ENCODE measurements around the gene EIF3K.

Gene EIF3K

DNA sequence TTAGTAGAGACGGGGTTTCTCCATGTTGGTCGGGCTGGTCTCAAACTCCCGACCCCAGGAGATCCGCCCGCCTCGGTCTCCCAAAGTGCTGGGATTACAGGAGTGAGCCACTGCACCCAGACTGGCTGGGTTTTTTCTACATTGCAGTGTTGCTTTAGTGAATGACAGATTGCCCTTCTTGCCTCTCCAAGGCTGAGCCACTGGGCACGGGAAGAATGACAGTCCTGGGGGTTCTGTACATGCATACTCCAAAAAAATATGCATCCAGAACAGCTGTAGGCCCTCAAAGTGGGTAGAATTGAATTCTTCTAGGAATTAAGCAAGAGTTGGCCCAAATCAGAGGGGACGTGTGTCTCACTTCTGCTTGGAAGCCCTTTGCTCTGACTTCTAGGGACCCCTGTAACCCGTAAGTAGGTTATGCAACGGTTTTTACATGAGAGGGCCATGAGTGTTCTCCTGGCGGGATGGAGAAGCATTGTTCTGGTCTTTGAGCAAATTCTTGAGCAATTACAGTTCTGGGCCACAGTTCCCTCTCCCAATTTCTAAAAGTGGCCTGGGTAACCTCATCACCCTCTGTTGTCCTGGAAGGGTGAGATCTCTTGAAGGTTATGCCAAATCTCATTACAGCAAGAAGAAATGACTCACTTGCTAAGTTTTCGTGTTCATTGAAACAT lies 32.1 kb downstream of the EIF3K start:
- TF ChIP-seq, protein P1, sequence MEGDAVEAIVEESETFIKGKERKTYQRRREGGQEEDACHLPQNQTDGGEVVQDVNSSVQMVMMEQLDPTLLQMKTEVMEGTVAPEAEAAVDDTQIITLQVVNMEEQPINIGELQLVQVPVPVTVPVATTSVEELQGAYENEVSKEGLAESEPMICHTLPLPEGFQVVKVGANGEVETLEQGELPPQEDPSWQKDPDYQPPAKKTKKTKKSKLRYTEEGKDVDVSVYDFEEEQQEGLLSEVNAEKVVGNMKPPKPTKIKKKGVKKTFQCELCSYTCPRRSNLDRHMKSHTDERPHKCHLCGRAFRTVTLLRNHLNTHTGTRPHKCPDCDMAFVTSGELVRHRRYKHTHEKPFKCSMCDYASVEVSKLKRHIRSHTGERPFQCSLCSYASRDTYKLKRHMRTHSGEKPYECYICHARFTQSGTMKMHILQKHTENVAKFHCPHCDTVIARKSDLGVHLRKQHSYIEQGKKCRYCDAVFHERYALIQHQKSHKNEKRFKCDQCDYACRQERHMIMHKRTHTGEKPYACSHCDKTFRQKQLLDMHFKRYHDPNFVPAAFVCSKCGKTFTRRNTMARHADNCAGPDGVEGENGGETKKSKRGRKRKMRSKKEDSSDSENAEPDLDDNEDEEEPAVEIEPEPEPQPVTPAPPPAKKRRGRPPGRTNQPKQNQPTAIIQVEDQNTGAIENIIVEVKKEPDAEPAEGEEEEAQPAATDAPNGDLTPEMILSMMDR (conservative IDR thresholded peaks at IDR 0.05; ENCODE audit: low read length), result peak; percentile 28; the same call in 1 of the 2 replicates
- DNase-seq (ENCODE audit: low read depth), result peak; percentile 95
- peak overlapping the region; percentile 96 for H3K4me3 ChIP-seq (ENCODE audit: low read length)

GRCh38 chr19:38653028-38653571 lies 34.1 kb downstream of the EIF3K start:
- DNase-seq (ENCODE audit: low read depth), result peak; percentile 76
- peak overlapping the region; percentile 3; the same call in 1 of the 2 replicates for H3K4me3 ChIP-seq (ENCODE audit: low read length)

DNA sequence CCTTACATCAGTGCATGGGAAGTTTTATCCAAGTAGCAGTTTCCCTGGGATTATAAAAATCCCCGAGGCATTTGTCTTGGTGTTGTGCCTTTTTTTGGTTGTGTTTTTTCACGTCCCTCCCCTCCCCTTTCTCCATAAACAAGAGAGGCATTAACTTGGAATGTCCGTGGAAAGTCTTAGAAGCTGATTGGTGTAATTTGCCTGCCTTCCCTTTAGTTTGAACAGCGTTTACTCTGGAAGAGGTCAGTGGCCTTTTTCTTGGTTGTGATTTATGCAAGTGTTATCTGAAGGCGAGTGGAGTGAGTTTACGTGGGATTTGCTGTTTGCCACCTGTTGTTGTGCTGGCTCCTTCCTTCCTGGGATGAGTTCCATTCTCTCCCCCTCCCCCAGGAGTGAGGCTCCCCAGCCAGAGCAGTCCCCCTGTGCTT lies 35.7 kb downstream of the EIF3K start:
- TF ChIP-seq, protein P1 (conservative IDR thresholded peaks at IDR 0.05; ENCODE audit: low read length), result no peak
- no peak overlapping the region; the same call in 1 of the 2 replicates for H3K4me3 ChIP-seq (ENCODE audit: low read length)
- DNase-seq (ENCODE audit: low read depth), result no peak

More at GRCh38 chr19:38653028-38653571, 34.1 kb downstream of the EIF3K start:
- TF ChIP-seq, protein P1 (conservative IDR thresholded peaks at IDR 0.05; ENCODE audit: low read length), result peak; percentile 25

- TF ChIP-seq, protein P1 (conservative IDR thresholded peaks at IDR 0.05; ENCODE audit: low read length), result no peak
Measured at GRCh38 chr19:38655148-38655824, 36.3 kb downstream of the EIF3K start.

GRCh38 chr19:38656171-38656981 lies 37.4 kb downstream of the EIF3K start:
- H3K4me3 ChIP-seq (ENCODE audit: low read length), result no peak overlapping the region
- peak; percentile 80 for DNase-seq (ENCODE audit: low read depth)
- TF ChIP-seq, protein P1 (conservative IDR thresholded peaks at IDR 0.05; ENCODE audit: low read length), result peak; percentile 29

More at GRCh38 chr19:38655148-38655824, 36.3 kb downstream of the EIF3K start:
- DNase-seq (ENCODE audit: low read depth), result no peak
- no peak overlapping the region for H3K4me3 ChIP-seq (ENCODE audit: low read length)

DNA sequence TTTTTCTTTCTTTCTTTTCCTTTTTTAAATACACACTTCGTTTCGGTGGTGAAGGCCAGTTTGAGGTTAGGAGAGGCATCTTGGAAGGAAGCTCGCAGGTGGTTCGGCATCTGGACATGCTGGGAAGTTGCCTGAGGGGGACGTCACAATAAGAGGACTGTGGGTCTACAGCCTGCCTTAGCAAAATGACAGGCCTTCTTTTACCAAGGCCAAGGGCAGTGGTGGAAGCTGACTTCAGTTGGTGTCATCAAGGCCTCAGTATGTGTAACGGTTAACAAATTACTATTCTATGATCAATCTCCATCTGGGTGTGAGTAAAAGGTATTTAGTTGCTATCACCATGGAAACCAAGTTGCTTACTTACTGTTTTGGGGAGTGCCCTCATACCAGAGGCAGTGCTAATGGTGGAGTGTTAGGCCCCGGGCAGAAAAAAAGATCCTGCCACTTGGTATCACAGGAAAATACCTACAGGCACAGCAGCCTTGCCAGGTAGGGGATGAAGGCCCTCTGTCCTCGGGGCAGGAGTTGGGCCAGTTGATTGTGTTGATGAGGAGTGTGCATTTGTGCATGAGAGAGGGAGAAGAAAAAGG lies 38.7 kb downstream of the EIF3K start:
- TF ChIP-seq, protein P1 (conservative IDR thresholded peaks at IDR 0.05; ENCODE audit: low read length), result no peak
- peak overlapping the region; percentile 20 for H3K4me3 ChIP-seq (ENCODE audit: low read length)
- DNase-seq (ENCODE audit: low read depth), result peak; percentile 94

Data from AG10803 (cell line).